Fibroblast of skin of scalp (primary cell): ENCODE data around the gene HINT3.
A peak's percentile ranks its signal among the peaks of the same experiment; 100 is the strongest.
"Not testable (repeated sequence)": the region's sequence is repeated elsewhere in the genome, so short reads cannot be mapped to it uniquely, and the experiment has no call there.

ENCODE experiments used
- DNase-seq: peaks from one replicate; pipeline ENCODE4 v3.0.0-alpha.2; 2013

Gene HINT3

DNA sequence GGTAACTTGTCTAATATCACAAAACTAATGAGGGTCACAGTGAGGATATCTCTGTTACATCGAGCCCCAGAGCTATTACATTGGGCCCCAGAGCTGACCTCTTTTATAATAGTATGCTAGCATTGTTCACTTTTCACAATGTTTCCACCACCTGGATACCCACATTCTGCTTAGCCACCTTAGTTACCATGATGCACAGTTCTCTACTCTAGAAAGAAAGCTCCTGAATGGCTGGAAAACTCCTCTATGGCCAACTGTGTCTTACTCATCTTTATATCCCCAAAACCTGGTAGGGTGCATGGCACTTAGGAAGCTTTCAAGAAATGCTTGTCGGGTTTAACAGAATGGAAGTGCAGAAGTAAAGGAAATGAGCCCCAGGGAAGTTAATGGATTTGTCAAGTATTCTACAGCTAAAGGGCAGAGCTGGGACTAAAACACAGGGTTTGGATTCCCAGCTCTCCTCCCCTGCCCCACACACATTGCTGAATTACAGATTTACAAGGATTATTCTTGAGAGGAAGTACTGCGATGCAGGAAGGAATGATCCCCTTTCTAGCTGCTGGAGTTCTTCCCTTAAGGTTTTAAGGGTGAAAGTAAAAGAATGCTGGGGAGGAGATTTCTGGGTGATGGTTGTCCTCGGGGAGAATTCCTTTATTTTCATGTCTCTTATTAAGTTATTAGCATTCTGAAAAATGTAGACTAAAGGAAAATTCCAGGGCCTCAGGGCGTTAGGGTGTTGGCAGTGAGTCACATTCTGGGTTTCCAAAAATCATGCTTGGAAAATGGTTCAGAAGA is 16.1 kb upstream of the HINT3 start:
- DNase-seq, result peak; percentile 68

- DNase-seq, result peak; percentile 53
These were observed 13.7 kb upstream of the HINT3 start for GRCh38 chr6:125942672-125943527.

- DNase-seq, result no peak
These were observed 12.8 kb upstream of the HINT3 start for GRCh38 chr6:125943528-125944433.

DNA sequence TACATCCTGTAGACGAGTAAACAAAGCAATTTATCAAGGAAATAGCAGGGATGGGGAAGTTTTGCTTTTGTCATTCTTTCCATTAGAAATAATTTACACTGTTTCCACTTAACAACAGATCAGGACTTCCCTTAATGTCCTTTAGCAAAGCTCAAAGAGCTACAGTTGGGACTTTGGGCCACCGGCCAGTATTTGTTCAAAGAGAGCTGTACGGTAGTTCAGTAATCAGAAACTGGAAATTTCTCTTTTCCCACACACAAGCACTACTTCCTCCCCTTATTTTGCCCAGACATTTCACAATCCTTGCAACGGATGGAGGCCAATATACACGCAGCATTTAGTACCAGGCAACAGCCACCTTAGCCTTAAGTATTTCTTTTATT is 12.1 kb upstream of the HINT3 start:
- peak; percentile 27 for DNase-seq

DNA sequence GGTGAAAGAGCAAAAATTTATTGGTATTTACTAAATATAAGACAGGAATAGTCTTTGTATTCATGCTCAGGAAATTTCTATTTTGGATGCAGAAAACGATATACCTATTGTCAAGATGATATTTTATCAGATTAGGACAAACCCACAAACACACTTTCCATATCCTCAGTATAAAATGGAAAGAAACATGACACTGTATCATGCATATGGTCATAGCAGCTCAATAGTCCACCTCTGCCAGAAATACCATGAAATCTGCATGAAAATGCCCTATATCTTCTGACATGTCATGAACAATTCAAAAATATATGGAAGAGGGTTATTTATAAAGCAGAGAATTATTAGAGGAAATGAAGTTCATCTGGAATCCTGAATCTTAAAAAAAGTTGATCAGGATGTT is 11.7 kb upstream of the HINT3 start:
- no peak for DNase-seq

- peak; percentile 58 for DNase-seq
These were observed 11.0 kb upstream of the HINT3 start for GRCh38 chr6:125945378-125946141.

- peak; percentile 32 for DNase-seq
These were observed 9.0 kb upstream of the HINT3 start for GRCh38 chr6:125947615-125948014.

DNA sequence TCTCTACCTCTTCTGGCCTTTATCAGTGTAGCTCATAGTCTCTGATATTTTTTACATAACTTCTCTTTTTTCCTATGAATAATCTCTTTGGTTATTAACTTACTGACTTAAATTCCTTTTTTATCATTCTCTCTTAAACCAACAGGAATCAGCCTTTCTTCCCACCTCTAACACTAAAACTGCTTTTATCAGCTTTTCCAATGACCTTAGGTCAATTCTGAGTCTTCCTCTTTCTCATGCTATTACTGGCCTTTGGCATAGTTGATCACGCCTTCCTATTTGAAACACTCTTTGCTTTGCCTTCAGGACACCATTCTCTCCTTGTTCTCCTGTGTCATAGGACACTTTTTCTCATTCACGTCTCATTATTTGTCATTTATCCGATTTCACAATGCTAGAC is 8.1 kb upstream of the HINT3 start:
- DNase-seq, result no peak

- DNase-seq, result no peak
These were observed 7.5 kb upstream of the HINT3 start for GRCh38 chr6:125949069-125949468.

DNA sequence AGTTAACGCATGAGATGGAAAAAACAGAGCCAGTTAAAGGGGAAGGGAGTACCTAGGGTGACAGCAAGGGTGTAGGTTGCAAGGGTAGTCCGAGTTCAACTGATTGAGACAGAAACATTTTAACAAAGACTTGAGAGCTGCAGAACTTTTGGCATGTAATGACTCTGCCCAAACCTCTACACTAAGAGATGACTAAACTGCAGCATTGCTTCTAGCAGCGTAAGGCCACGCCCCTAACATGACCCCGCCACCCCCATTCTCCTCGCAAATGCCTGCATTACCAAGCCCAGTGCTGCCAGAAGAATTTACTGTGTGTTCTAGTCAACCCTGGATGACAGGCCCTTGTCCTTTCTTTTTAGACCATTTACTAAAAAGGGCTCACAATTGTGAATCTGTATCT is 6.3 kb upstream of the HINT3 start:
- peak; percentile 36 for DNase-seq

DNA sequence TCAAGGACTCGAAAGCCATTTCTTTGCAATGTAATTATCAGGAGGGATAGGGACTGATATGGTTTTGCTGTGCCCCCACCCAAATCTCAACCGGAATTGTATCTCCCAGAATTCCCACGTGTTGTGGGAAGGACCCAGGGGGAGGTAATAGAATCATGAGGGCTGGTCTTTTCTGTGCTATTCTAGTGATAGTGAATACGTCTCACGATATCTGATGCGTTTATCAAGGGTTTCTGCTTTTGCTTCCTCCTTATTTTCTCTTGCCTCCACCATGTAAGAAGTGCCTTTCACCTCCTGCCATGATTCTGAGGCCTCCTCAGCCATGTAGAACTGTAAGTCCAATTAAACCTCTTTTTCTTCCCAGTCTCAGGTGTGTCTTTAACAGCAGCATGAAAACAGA is 5.9 kb upstream of the HINT3 start:
- not testable (repeated sequence) for DNase-seq

- no peak for DNase-seq
These were observed 5.2 kb upstream of the HINT3 start for GRCh38 chr6:125951323-125951722.

DNA sequence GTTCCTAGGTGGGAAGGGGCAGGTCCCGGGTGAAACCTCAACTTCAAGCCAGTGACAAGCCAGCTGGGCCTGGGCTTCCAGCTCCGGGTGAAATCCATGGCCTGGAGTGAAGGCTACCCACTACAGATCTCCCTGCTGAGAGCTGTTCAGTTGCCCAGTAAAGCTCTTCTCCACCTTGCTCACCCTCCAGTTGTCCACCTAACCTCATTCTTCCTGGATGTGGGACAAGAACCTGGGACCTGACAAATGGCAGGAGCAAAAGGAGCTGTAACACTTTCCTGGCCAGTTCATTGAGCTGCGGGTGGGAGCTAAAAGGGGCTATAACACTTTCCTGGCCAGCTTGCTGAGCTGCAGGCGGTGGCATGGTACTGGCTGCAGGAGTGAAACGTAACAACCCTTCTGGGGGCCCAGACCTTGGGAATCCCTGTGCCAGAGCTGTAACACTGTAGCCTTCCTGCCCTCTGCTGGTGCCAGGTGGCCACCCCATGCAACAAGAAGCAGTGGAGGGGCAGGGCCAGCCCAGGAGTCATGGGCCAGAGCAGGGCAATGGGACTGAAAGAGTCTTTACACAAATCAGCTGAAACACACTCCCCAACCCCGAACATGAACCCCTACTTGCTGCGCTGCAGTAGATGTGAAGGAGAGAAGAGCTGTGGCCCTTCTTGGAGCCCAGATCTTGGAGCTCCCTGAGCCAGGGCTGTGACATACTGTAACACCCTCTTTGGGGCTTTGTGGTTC is 3.6 kb upstream of the HINT3 start:
- DNase-seq, result peak; percentile 53

DNA sequence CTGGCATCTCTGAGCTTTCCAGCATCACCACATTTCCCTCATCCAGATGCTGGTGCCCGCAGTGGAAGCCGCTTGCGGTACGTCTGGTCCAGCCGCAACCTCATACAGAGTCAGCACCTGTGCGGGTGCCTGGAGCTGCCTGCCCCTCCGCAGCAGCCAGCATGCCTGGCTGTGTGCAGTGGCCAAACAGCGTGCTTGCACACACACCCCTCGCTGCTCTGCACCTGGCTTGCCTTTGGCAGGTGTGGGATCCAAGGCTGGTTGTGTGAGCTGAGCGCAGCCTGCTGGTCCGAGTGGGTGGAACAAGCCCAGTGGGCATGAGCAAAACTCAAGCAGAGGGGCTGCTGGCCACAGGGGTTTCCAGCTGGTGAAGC is 3.1 kb upstream of the HINT3 start:
- DNase-seq, result no peak

DNA sequence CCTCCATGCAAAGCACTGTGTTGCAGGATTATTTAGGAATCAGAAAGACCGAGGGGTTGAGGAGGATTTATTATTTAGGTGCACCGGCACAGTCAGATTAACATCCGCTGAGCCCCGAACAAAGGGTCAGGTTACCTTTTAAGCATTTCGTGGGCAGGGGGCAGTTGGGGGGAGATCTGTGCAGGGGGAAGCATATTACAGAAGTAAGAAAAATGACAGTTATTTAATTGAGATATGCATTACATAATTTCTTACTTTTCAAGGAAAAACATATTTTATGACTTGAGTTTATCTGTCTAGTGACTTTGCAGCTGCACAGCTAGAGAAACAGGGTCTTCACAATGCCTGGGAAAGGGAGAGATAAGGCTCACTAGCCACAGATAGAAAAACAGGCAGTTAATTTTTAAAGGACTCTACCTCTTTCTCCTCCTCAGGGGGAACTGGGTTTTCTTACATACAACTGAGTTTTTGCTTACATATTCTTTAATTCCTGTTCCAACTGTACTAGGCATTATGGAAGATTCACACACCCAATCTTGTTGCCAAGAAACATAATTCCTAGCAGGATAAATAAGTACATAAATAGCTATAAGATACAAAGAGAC is 1.7 kb upstream of the HINT3 start:
- no peak for DNase-seq

- DNase-seq, result no peak
These were observed 597 bp upstream of the HINT3 start for GRCh38 chr6:125955973-125956372.

GRCh38 chr6:125957391-125957693 is 772 bp downstream of the HINT3 start:
- no peak for DNase-seq

- DNase-seq, result no peak
These were observed 1.3 kb downstream of the HINT3 start for GRCh38 chr6:125957845-125958244.

GRCh38 chr6:125959041-125959440 is 2.5 kb downstream of the HINT3 start:
- no peak for DNase-seq

- DNase-seq, result no peak
These were observed 4.5 kb downstream of the HINT3 start for GRCh38 chr6:125961117-125961516.

DNA sequence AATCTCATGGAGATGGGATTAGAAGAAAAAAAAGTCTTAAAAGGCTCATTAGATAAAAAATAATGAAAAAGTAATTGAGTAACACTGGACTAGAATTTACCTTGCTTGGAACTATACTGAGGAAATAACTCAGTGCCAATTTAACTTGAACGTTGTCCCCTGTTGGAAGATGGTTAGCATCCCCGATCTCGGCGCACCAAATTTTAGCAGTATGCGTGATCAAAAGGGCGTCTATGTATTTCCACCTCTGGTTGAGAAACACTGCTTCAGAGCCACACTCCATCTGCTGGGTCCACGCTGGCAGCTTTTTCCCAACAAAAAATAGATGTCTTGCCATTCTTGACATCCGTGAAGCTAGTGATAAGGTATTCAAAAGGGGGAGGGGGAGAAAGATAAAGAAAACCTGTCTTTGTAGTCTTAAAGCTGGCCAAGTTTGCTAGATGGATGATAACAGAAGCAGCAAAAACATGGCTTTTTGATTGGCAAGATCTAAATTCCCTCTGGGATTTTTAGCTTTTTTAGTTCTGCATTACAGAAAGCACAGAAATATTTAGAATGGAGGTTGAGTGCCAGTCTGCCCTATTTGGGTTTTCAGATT is 6.4 kb downstream of the HINT3 start:
- no peak for DNase-seq
